Ishikawa (cell line): Measurements from ENCODE around the gene SKAP1.

ENCODE experiments used
- CEBPB ChIP-seq: IDR thresholded peaks from 2 replicates; pipeline ENCODE4 v1.6.1; 2012
- CREB1 ChIP-seq: IDR thresholded peaks from 2 replicates; pipeline ENCODE4 v1.6.1; 2012; ENCODE audit warnings: low read depth
- EGR1 ChIP-seq: IDR thresholded peaks from 2 replicates; pipeline ENCODE4 v1.6.1; 2012
- EP300 ChIP-seq: IDR thresholded peaks from 2 replicates; pipeline ENCODE4 v1.6.1; 2012; ENCODE audit warnings: borderline replicate concordance
- FOXM1 ChIP-seq: IDR thresholded peaks from 2 replicates; pipeline ENCODE4 v1.6.1; 2012; ENCODE audit warnings: low read depth, borderline replicate concordance
- MAX ChIP-seq: IDR thresholded peaks from 2 replicates; pipeline ENCODE4 v1.6.1; 2012
- NFIC ChIP-seq: IDR thresholded peaks from 2 replicates; pipeline ENCODE4 v1.6.1; 2012
- RAD21 ChIP-seq: IDR thresholded peaks from 2 replicates; pipeline ENCODE4 v1.6.1; 2012; ENCODE audit warnings: low read depth
- REST ChIP-seq: IDR thresholded peaks from 2 replicates; pipeline ENCODE4 v1.6.1; 2012; ENCODE audit warnings: low read depth, mild to moderate bottlenecking
- TAF1 ChIP-seq: IDR thresholded peaks from 2 replicates; pipeline ENCODE4 v1.6.1; 2012; ENCODE audit warnings: low read depth, mild to moderate bottlenecking
- TCF12 ChIP-seq: IDR thresholded peaks from 2 replicates; pipeline ENCODE4 v1.6.1; 2012; ENCODE audit warnings: low read depth
- TEAD4 ChIP-seq: IDR thresholded peaks from 2 replicates; pipeline ENCODE4 v1.6.1; 2012
- USF1 ChIP-seq: IDR thresholded peaks from 2 replicates; pipeline ENCODE4 v1.6.1; 2012
- YY1 ChIP-seq: IDR thresholded peaks from 2 replicates; pipeline ENCODE4 v1.6.1; 2012; ENCODE audit warnings: low read depth
- ZBTB7A ChIP-seq: IDR thresholded peaks from 2 replicates; pipeline ENCODE4 v1.6.1; 2012; ENCODE audit warnings: low read depth

Gene SKAP1

GRCh38 chr17:48357779-48358602 is 72.0 kb downstream of the SKAP1 start:
- no peak for TF ChIP-seq MAX
- no peak for TF ChIP-seq RAD21
- no peak for TF ChIP-seq CREB1
- TF ChIP-seq USF1 = no peak
- TF ChIP-seq TCF12 = no peak
- TF ChIP-seq REST = no peak
- TF ChIP-seq CEBPB = no peak
- no peak for TF ChIP-seq ZBTB7A
- TF ChIP-seq NFIC = no peak
- TF ChIP-seq TAF1 = no peak
- TF ChIP-seq FOXM1 = no peak
- no peak for TF ChIP-seq EGR1
- no peak for TF ChIP-seq YY1
- TF ChIP-seq EP300 = no peak
- TF ChIP-seq TEAD4 = no peak

GRCh38 chr17:48356866-48357265 is 73.1 kb downstream of the SKAP1 start:
- TF ChIP-seq EGR1 (no peak), EP300 (no peak), CREB1 (no peak)

GRCh38 chr17:48352630-48353029 is 77.4 kb downstream of the SKAP1 start:
- no peak for TF ChIP-seq CREB1
- TF ChIP-seq EP300 = no peak
- TF ChIP-seq EGR1 = no peak
- no peak for TF ChIP-seq TCF12
- no peak for TF ChIP-seq CEBPB
- no peak for TF ChIP-seq TEAD4
- TF ChIP-seq USF1 = no peak
- no peak for TF ChIP-seq RAD21
- no peak for TF ChIP-seq REST

- TF ChIP-seq ZBTB7A (no peak), RAD21 (peak; percentile 52)
These were observed 78.1 kb downstream of the SKAP1 start for GRCh38 chr17:48351911-48352332.

- TF ChIP-seq USF1 = no peak
- TF ChIP-seq CREB1 = no peak
- TF ChIP-seq TCF12 = no peak
- TF ChIP-seq TEAD4 = no peak
- TF ChIP-seq REST = no peak
- TF ChIP-seq ZBTB7A = no peak
- TF ChIP-seq CEBPB = no peak
- no peak for TF ChIP-seq EGR1
- no peak for TF ChIP-seq NFIC
- no peak for TF ChIP-seq EP300
- no peak for TF ChIP-seq YY1
- no peak for TF ChIP-seq RAD21
These were observed 81.7 kb downstream of the SKAP1 start for GRCh38 chr17:48348352-48348751.
